ENCODE data around the gene TMEM9. TPM values are rescaled to one million over a fixed set of nuclear protein-coding genes. Genes with fewer than 3 reads are reported as not detected.
A peak's percentile ranks its signal among the peaks of the same experiment; 100 is the strongest.

Gene TMEM9
- total RNA-seq, 1 donor from 2014 or later: 20.5 TPM

GRCh38 chr1:201094832-201095231 is 59.4 kb downstream of the TMEM9 start:
- intact Hi-C loops (cut with micrococcal nuclease): no loop called here
- DNase-seq (no peak), ATAC-seq (no peak)

GRCh38 chr1:201093962-201094361 is 60.3 kb downstream of the TMEM9 start:
- DNase-seq (no peak), ATAC-seq (no peak)
- intact Hi-C loops (cut with micrococcal nuclease): no loop called here

DNA sequence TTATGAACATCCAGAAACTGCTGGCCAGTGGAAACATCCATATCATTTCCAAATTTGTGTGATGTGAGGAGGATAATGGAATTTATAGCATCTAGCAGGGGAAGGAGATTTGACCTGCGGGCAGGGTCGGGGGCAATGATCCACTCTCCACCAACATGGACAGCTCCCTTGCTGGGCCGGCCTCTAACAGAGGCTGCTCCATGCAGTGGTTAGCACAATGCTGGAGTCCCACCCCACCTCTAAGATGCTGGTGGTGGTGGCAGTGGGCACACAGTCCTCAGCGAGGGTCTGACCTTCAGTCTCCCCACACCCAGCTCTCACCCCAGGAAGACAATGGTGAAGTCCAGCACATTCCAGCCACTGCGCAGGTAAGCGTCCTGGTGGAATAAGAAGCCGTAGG is 60.7 kb downstream of the TMEM9 start:
- ATAC-seq (no peak), DNase-seq (no peak)
- intact Hi-C loops (cut with micrococcal nuclease): no loop called here

DNA sequence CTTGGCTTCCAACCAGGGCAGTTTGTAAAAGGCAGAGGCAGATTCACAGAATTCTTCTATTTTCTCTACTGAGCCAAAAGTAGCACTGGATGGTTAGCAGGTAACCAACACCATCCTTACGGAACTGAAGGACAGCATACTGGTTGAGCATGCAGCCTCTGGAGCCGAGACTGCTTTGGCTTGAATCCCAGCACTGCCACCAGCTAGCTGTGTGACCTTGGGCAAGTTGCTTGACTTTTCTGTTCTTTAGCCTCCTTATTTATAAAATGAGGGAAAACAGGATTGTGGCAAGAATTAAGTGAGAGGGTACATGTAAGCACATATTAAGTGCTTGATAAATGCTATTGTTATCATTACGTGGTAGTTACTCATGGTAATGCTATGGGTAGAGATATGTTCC is 61.5 kb downstream of the TMEM9 start:
- intact Hi-C loops (cut with micrococcal nuclease): no loop called here
- DNase-seq: no peak
- ATAC-seq: no peak

- DNase-seq: no peak
- intact Hi-C loops (cut with micrococcal nuclease): no loop called here
- no peak for ATAC-seq
Measured at GRCh38 chr1:201091256-201091655, 63.0 kb downstream of the TMEM9 start.

- no peak for DNase-seq
- intact Hi-C loops (cut with micrococcal nuclease): no loop called here
- no peak for ATAC-seq
Measured at GRCh38 chr1:201090541-201090940, 63.7 kb downstream of the TMEM9 start.

DNA sequence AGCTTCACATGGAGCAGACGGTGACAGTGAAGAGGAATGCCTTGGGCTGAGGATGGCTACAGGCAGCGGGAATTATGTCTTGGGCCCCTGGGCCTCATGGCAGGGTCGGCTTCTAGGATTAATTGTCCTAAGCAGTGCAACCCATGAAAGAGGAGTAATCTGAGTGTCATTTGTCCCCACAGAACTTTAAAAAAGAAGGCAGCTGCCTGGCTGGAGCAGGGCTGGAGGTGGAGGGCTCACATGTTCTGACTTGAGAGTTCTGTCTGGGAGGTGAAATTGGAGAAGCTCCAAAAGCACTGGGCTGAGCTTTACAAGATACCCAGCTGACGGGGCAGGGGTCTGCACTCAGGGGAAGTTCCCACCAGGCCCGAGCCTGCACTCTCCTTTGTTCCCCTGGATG is 64.7 kb downstream of the TMEM9 start:
- DNase-seq (no peak), ATAC-seq (no peak)
- intact Hi-C loops (cut with micrococcal nuclease): no loop called here

GRCh38 chr1:201088901-201089525 is 65.3 kb downstream of the TMEM9 start:
- ATAC-seq: no peak

DNA sequence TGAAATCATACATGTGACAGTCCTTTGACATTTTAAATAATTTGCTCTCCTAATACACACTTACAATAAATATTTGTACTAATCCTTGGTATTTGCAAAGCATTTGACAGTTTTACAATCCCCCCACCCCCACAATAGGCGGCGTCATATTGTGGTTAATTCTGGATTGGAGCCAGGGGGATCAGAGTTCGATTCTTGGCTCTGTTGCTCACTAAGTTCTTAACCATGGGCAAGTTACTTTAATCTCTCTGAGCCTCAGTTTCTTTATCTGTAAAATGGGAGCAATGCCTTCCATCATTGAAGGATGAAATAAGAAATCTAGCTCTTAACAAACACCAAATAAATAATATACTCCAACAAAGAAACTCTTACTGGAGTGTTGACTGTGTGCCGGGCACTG is 65.9 kb downstream of the TMEM9 start:
- no peak for DNase-seq
- ATAC-seq: no peak
- intact Hi-C loops (cut with micrococcal nuclease): no loop called here

More at GRCh38 chr1:201088901-201089525, 65.3 kb downstream of the TMEM9 start:
- DNase-seq: no peak
- intact Hi-C loops (cut with micrococcal nuclease): no loop called here

DNA sequence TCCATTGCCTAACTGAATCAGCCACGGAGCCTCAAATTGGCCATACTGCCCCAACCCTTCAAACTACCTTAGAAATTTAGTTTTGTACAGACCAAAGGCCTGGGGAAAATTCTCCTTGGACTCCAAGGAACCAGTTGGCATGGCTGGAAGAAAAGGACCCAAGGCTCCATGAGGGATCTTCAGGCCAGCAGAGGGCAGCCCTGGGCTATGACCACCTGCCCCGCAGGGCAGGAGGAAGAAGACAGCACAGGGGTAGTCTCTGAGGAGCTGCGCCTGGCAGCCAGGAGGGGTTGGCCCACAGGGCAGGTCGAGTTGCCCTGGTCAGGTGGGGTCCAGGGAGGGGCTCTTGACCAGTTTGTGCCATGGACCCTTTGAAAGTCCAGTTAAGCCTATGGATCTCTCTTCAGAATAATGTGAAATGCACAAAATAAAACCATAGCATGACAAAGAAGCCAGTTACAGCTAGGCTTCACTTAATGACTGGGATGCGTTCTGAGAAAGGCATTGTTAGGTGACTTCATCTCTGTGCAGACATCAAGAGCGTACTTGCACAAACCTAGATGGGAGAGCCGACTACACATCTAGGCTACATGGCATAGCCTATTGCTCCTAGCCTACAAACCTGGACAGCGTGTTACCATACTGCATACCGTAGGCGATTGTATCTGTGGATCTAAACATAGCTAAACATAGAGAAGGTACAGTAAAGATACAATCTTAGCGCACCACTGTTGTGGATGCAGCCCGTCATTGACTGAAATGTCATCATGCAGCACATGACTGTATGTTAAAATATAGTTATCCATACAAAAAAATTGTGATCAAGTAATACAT is 68.2 kb downstream of the TMEM9 start:
- intact Hi-C loops (cut with micrococcal nuclease): no loop called here
- ATAC-seq (peak; percentile 75), DNase-seq (peak; percentile 56)

Other genes starting within 250 kb of the TMEM9 start
- 0.45 TPM for gene KIF21B, start 130.8 kb downstream of the TMEM9 start, total RNA-seq
- gene CACNA1S, start 42.0 kb downstream of the TMEM9 start, total RNA-seq: not detected
- not detected for gene ASCL5, start 27.3 kb downstream of the TMEM9 start, total RNA-seq
- gene IGFN1, start 36.4 kb upstream of the TMEM9 start, total RNA-seq: not detected
- gene PKP1, start 129.0 kb upstream of the TMEM9 start, total RNA-seq: 0.25 TPM
- 10,350 TPM for gene TNNT2, start 223.2 kb upstream of the TMEM9 start, total RNA-seq
- 2.2 TPM for gene LAD1, start 244.8 kb upstream of the TMEM9 start, total RNA-seq

Data from left ventricle myocardium superior (tissue), 1 donor.